Endothelial cell of umbilical vein (primary cell): ENCODE results near the gene SLC10A1. TPM values are rescaled to one million over a fixed set of nuclear protein-coding genes. Genes with fewer than 3 reads are reported as not detected.

ENCODE experiments used
- BruUV-seq: library from RNA; stranded (reverse); fragments of 400-500 nt; replicated peaks from 2 replicates; lab custom pipeline; 2021; lab: Mats Ljungman, UMichigan
- CTCF ChIA-PET: fragments of 300-600, 350-600 bp; sonication (Branson Sonifier 250); formaldehyde crosslinking; loops from one replicate; lab custom pipeline; 2021; ENCODE audit warnings: antibody characterized with exemption, inconsistent platforms; lab: Charles Lee
- POLR2A ChIA-PET: fragments of 300-600, 350-600 bp; sonication (Branson Sonifier 250); formaldehyde crosslinking; loops from one replicate; lab custom pipeline; 2021; ENCODE audit warnings: antibody characterized with exemption, inconsistent platforms; lab: Charles Lee
- DNase-seq: peaks from one replicate; pipeline ENCODE4 v3.0.0-alpha.2; 2011; ENCODE audit warnings: low read depth, low spot score
- FAIRE-seq: peaks from 2 replicates; lab custom pipeline; 2011; peaks lifted over from hg19 to GRCh38; lab: Jason Lieb, UNC
- H2AFZ ChIP-seq: 2 replicates; pipeline ENCODE4 v1.6.0; 2012; ENCODE audit warnings: low read depth, low read length, control low read depth, inconsistent platforms
- H3K27ac ChIP-seq: 2 replicates; pipeline ENCODE4 v1.5.1; 2011; ENCODE audit warnings: low read depth, mild to moderate bottlenecking, control low read depth, low read length, moderate library complexity; ENCODE audit not compliant: insufficient read depth
- H3K27me3 ChIP-seq, 2 experiments: 2 replicates each; pipeline versions ENCODE4 v1.6.0 to v1.6.1; 2011; ENCODE audit warnings: low read length in 2 of 2, mixed read lengths in 1 of 2; ENCODE audit not compliant: control insufficient read depth in 2 of 2, insufficient read depth in 2 of 2
- H3K36me3 ChIP-seq, 2 experiments: 2 replicates in 1 of 2; 3 replicates in 1 of 2; pipeline ENCODE4 v1.5.1; 2011; ENCODE audit warnings: low read length in 2 of 2, mild to moderate bottlenecking in 1 of 2, moderate library complexity in 1 of 2; ENCODE audit not compliant: control insufficient read depth in 2 of 2, insufficient read depth in 2 of 2; ENCODE audit errors: extremely low read depth in 1 of 2
- H3K4me1 ChIP-seq: 3 replicates; pipeline ENCODE4 v1.5.1; 2011; ENCODE audit warnings: mild to moderate bottlenecking, low read length; ENCODE audit not compliant: control insufficient read depth, insufficient read depth; ENCODE audit errors: extremely low read depth
- H3K4me2 ChIP-seq: 2 replicates; pipeline ENCODE4 v1.6.1; 2011; ENCODE audit warnings: low read length, control low read depth, mixed read lengths; ENCODE audit not compliant: insufficient read depth
- H3K4me3 ChIP-seq, 3 experiments: fragments of 200-600 bp in 1 of 3; sonication (generic), shearing (Covaris generic) in 1 of 3; replicated peaks in 1 of 3; 2 replicates each; pipeline ENCODE4 v1.5.1; 2011 to 2016; ENCODE audit warnings: control low read depth in 3 of 3, low read length in 3 of 3, mild to moderate bottlenecking in 2 of 3, inconsistent platforms in 1 of 3, low read depth in 1 of 3, moderate library complexity in 1 of 3; ENCODE audit not compliant: insufficient read depth in 1 of 3
- H3K79me2 ChIP-seq: 2 replicates; pipeline ENCODE4 v1.6.0; 2012; ENCODE audit warnings: low read length, inconsistent platforms; ENCODE audit not compliant: control insufficient read depth, insufficient read depth
- H3K9ac ChIP-seq: replicated peaks from 2 replicates; pipeline ENCODE3; 2011; ENCODE audit warnings: low read length, control low read depth; ENCODE audit not compliant: insufficient read depth; ENCODE audit errors: extremely low read depth
- H3K9me1 ChIP-seq: replicated peaks from 3 replicates; pipeline ENCODE4 v1.6.0; 2011; ENCODE audit warnings: mild to moderate bottlenecking, low read length; ENCODE audit not compliant: control insufficient read depth, insufficient read depth; ENCODE audit errors: extremely low read depth
- H3K9me3 ChIP-seq: replicated peaks from 2 replicates; pipeline ENCODE4 v1.5.1; 2012; ENCODE audit warnings: low read length, inconsistent platforms; ENCODE audit not compliant: control insufficient read depth, insufficient read depth
- H4K20me1 ChIP-seq: replicated peaks from 2 replicates; pipeline ENCODE3; 2011; ENCODE audit warnings: mild to moderate bottlenecking, low read length; ENCODE audit not compliant: control insufficient read depth, insufficient read depth; ENCODE audit errors: extremely low read depth
- EZH2 ChIP-seq: IDR thresholded peaks from 2 replicates; pipeline ENCODE4 v1.6.1; 2012; ENCODE audit warnings: borderline replicate concordance, low read depth, mild to moderate bottlenecking, moderate library complexity, low read length, inconsistent platforms; ENCODE audit not compliant: severe bottlenecking
- FOS ChIP-seq: IDR thresholded peaks from 2 replicates; pipeline ENCODE4 v1.6.1; 2011; ENCODE audit warnings: mild to moderate bottlenecking, low read length, moderate library complexity, borderline replicate concordance; ENCODE audit not compliant: insufficient read depth
- GATA2 ChIP-seq: IDR thresholded peaks from 2 replicates; pipeline ENCODE4 v1.7.0; 2011; ENCODE audit warnings: low read depth, mild to moderate bottlenecking, moderate library complexity, mixed read lengths, low read length; ENCODE audit not compliant: insufficient read length, insufficient read depth
- JUN ChIP-seq: IDR thresholded peaks from 2 replicates; pipeline ENCODE4 v1.6.1; 2011; ENCODE audit warnings: borderline replicate concordance, low read depth; ENCODE audit not compliant: insufficient read length, insufficient read depth
- MYC ChIP-seq: IDR thresholded peaks from one replicate; pipeline ENCODE4 v1.6.1; 2011; ENCODE audit warnings: mild to moderate bottlenecking, low read depth, low read length
- POLR2A ChIP-seq: IDR thresholded peaks from 2 replicates; pipeline ENCODE4 v1.6.1; 2012; ENCODE audit warnings: low read depth, mild to moderate bottlenecking, control low read depth, low read length
- POLR2AphosphoS5 ChIP-seq: IDR thresholded peaks from 2 replicates; pipeline ENCODE4 v1.6.1; 2012; ENCODE audit warnings: low read depth, mild to moderate bottlenecking, control low read depth, low read length, moderate library complexity; ENCODE audit not compliant: insufficient read depth
- dilution Hi-C: fragments of 300-500 bp; cut with MboI; formaldehyde crosslinking; loops from one replicate; pipeline ENCODE4 v1.15.0; 2019; ENCODE audit warnings: low sequenced_read_pairs; ENCODE audit not compliant: extremely low pct_ligation_motif_present
- intact Hi-C: fragments of 100-400 bp; cut with micrococcal nuclease; formaldehyde crosslinking; loops from one replicate; pipeline ENCODE4 v1.10.0; 2022
- polyA plus RNA-seq, 4 experiments: library from polyadenylated mRNA; depleted of rRNA in 3 of 4; stranded (reverse) in 3 of 4; unstranded in 1 of 4; fragments of >200 nt; gene quantifications; 2 replicates each; pipeline versions ENCODE4 v1.2.1 to v1.2.3, GENCODE V29; 2011 to 2012; ENCODE audit warnings: missing spikeins in 1 of 4
- total RNA-seq: library from RNA; stranded (reverse); gene quantifications from 2 replicates; pipeline ENCODE4 v1.2.3, GENCODE V29; 2021
- TF ChIP-seq, protein P1 (sequence below): IDR thresholded peaks from 2 replicates; pipeline ENCODE4 v1.6.1; 2011; ENCODE audit not compliant: insufficient read depth, insufficient read length
- TF ChIP-seq, protein P2 (sequence below), 2 donors: IDR thresholded peaks; 1 replicate in 1 of 2; 2 replicates in 1 of 2; pipeline ENCODE4 v1.5.1; 2011; ENCODE audit warnings: low read length in 2 of 2, mild to moderate bottlenecking in 2 of 2, moderate library complexity in 2 of 2, control low read depth in 1 of 2, inconsistent platforms in 1 of 2, low read depth in 1 of 2; ENCODE audit not compliant: insufficient read depth in 1 of 2; ENCODE audit errors: extremely low read depth in 1 of 2

The SLC10A1 gene
- total and polyA plus RNA-seq, 2 donors (not counting 3 experiments of a cell fraction or from before 2014, with no cell fraction given): not detected

DNA sequence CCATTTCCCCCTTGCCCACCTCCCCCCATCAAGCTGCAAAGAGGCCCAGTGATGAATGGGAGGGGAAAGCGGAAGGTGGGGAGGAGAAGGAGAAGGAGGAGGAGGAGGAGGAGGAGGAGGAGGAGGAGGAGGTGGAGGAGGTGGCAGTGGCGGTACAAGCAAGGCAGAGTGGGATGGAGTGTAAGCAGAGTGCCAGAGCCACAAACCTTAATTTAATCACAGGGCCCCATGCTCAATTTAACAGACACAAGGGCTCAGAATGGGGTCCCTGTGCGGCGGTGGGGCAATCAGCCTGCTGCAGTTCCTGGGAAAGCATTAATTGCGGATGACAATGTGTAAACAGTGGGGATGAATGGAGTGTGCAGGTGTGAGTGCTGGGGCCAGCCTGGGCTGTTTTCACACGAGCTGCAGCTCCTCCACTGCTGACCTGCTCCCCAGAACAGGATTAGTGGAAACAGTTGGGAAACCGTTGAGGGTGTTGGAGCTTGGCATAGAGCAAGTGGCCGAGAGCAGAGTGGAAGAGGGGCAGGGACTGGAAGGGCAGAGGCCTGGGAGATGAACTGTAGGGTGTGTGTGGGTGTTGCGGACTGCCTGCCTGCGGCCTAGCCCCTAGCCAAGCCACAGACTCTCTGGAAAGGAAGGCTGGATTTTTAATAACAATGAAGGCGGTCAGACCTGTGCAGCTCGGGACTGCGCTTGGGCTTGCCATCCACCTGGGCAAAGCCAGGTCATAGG is 45.8 kb upstream of the SLC10A1 start:
- no peaks in the 10 kb centered on the region for H3K36me3 ChIP-seq
- POLR2A ChIA-PET: no interaction called here
- CTCF ChIA-PET: no interaction called here
- H3K27ac ChIP-seq: no peak overlapping the region
- no peaks in the 10 kb centered on the region for H3K9me3 ChIP-seq
- H3K4me3 ChIP-seq: no peak overlapping the region
- H3K27me3 ChIP-seq: peaks cover 3% of the 10 kb centered on the region in 2 experiments
- H2AFZ ChIP-seq: no peak overlapping the region
- no peak overlapping the region for H3K9ac ChIP-seq
- dilution Hi-C loops: no loop called here
- DNase-seq (no peak), FAIRE-seq (no peak)
- intact Hi-C loops: no loop called here
- H4K20me1 ChIP-seq: no peaks in the 10 kb centered on the region
- H3K4me2 ChIP-seq: no peak overlapping the region
- H3K4me1 ChIP-seq: no peaks in the 10 kb centered on the region
- H3K9me1 ChIP-seq: no peaks in the 10 kb centered on the region
- no TSS peak for BruUV-seq
- TF ChIP-seq FOS (no peak), POLR2A (no peak), MYC (no peak), JUN (no peak), GATA2 (no peak), EZH2 (no peak), POLR2AphosphoS5 (no peak)
- TF ChIP-seq, protein P1, sequence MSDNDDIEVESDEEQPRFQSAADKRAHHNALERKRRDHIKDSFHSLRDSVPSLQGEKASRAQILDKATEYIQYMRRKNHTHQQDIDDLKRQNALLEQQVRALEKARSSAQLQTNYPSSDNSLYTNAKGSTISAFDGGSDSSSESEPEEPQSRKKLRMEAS: no peak
- TF ChIP-seq, protein P2, sequence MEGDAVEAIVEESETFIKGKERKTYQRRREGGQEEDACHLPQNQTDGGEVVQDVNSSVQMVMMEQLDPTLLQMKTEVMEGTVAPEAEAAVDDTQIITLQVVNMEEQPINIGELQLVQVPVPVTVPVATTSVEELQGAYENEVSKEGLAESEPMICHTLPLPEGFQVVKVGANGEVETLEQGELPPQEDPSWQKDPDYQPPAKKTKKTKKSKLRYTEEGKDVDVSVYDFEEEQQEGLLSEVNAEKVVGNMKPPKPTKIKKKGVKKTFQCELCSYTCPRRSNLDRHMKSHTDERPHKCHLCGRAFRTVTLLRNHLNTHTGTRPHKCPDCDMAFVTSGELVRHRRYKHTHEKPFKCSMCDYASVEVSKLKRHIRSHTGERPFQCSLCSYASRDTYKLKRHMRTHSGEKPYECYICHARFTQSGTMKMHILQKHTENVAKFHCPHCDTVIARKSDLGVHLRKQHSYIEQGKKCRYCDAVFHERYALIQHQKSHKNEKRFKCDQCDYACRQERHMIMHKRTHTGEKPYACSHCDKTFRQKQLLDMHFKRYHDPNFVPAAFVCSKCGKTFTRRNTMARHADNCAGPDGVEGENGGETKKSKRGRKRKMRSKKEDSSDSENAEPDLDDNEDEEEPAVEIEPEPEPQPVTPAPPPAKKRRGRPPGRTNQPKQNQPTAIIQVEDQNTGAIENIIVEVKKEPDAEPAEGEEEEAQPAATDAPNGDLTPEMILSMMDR (IDR thresholded peaks at IDR 0.05; ENCODE audit: extremely low read depth in 1 of 2, insufficient read depth in 1 of 2, low read depth in 1 of 2, low read length in 2 of 2): no peak
- H3K79me2 ChIP-seq: no peaks in the 10 kb centered on the region
